Omental fat pad (tissue), 4 donors: ENCODE results near the gene PRSS2. TPM values are rescaled to one million over a fixed set of nuclear protein-coding genes. Genes with fewer than 3 reads are reported as not detected.

Experiments
- ATAC-seq: fragments of 150-250 bp; one replicate; pipeline ENCODE4 v1.9.1; 2016; ENCODE audit warnings: mild to moderate bottlenecking, moderate library complexity; ENCODE audit not compliant: low FRiP score
- DNase-seq: peaks from one replicate; pipeline ENCODE4 v3.0.0-alpha.2; 2019; ENCODE audit warnings: low spot score
- CTCF ChIP-seq, 3 donors: fragments of 450-650 bp; IDR thresholded peaks; one replicate each; pipeline ENCODE4 v1.5.1; 2016 to 2017; ENCODE audit warnings: antibody characterized with exemption in 3 of 3, mild to moderate bottlenecking in 3 of 3, moderate library complexity in 2 of 3
- total RNA-seq, 4 donors: library from RNA; depleted of rRNA; stranded (reverse); fragments of >200 nt; gene quantifications; one replicate each; pipeline ENCODE4 v1.1.0, GENCODE V29; 2016

PRSS2 gene
- total RNA-seq, 4 donors from 2014 or later: 0.72 to 1.3 TPM; not detected in 2

DNA sequence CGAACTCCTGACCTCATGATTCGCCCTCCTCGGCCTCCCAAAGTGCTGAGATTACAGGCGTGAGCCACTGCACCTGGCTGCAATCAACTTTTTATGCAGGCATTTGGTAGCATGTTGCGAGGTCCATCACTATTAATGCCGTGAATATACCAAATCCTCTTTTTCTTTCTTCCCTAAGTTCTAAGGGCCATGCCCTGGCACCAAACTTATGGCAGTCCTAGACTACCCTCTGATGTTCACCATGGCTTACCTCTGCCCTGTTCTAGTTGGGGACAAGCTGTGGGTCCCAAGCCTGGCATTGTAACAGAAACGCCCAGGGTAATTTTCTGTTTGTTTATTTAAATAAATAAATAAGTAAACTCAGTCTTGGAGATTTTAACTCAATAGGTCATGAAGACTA lies 13.3 kb downstream of the PRSS2 start:
- DNase-seq (no peak), ATAC-seq (no peak)
- TF ChIP-seq CTCF (IDR thresholded peaks at IDR 0.05): no peak

DNA sequence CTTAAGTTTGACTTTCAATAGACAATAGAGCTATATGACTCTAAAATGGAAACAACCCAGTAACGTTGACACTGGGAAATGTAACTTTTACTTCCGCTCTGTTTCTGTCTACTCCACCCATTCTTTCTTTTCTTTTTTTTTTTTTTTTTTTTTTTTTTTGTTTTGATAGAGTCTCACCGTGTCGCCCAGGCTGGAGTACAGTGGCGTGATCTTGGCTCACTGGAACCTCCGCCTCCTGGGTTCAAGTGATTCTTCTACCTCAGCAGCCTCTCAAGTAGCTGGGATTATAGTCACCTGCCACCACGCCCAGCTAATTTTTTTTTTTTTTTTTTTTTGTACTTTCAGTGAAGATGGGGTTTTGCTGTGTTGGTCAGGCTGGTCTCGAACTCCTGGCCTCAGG lies 13.9 kb downstream of the PRSS2 start:
- no peak for TF ChIP-seq CTCF (IDR thresholded peaks at IDR 0.05)
- ATAC-seq (no peak), DNase-seq (no peak)

GRCh38 chr7:142785841-142786250 lies 15.1 kb downstream of the PRSS2 start:
- DNase-seq (no peak), ATAC-seq (no peak)
- TF ChIP-seq CTCF (IDR thresholded peaks at IDR 0.05): no peak

GRCh38 chr7:142787034-142787768 lies 16.4 kb downstream of the PRSS2 start:
- ATAC-seq: no peak
- TF ChIP-seq CTCF (IDR thresholded peaks at IDR 0.05): no peak
- DNase-seq: no peak

- ATAC-seq (no peak), DNase-seq (no peak)
- no peak for TF ChIP-seq CTCF (IDR thresholded peaks at IDR 0.05)
Measured at GRCh38 chr7:142787783-142788182, 17.0 kb downstream of the PRSS2 start.

DNA sequence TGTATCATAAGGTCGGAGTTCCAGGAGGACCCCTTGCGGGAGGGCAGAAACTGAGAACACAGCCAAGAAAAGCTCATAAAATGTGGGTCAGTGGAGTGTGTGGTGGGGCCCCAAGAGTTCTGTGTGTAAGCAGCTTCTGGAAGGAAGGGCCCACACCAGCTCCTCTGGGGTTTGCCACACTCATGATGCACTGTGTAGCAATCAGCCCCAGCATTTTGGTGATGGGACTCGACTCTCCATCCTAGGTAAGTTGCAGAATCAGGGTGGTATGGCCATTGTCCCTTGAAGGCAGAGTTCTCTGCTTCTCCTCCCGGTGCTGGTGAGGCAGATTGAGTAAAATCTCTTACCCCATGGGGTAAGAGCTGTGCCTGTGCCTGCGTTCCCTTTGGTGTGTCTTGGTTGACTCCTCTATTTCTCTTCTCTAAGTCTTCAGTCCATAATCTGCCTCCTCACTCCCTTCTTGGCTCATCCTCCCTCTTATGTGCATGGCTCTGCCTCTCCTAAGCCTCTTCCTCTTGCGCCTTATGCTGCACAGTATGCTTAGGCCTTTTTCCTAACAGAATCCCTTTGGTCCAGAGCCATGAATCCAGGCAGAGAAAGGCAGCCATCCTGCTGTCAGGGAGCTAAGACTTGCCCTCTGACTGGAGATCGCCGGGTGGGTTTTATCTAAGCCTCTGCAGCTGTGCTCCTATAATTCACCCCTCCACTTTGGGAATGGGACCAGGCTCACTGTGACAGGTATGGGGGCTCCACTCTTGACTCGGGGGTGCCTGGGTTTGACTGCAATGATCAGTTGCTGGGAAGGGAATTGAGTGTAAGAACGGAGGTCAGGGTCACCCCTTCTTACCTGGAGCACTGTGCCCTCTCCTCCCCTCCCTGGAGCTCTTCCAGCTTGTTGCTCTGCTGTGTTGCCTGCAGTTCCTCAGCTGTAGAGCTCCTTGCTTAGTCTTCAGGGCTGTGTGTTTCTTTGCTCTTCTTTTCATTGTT lies 17.8 kb downstream of the PRSS2 start:
- TF ChIP-seq CTCF (IDR thresholded peaks at IDR 0.05): no peak
- no peak for DNase-seq
- ATAC-seq: no peak
